ENCODE results near the gene ZBTB8B. TPM values are rescaled to one million over a fixed set of nuclear protein-coding genes. Genes with fewer than 3 reads are reported as not detected.

ZBTB8B gene
- total RNA-seq, 1 experiment from 2014 or later = 0.08 TPM

GRCh38 chr1:32507021-32507420, 42.1 kb downstream of the ZBTB8B start:
- Histone ChIP-seq H3K4me1 (ENCODE audit: control insufficient read depth, insufficient read depth, low read length) (no peaks in the 10 kb centered on the region), H3K36me3 (ENCODE audit: control insufficient read depth, insufficient read depth, low read length) (no peaks in the 10 kb centered on the region), H3K27ac (ENCODE audit: low read length) (no peak overlapping the region), H3K27me3 (ENCODE audit: control insufficient read depth, insufficient read depth, low read length) (no peaks in the 10 kb centered on the region), H3K9me3 (ENCODE audit: control insufficient read depth, insufficient read depth, low read depth, low read length) (no peaks in the 10 kb centered on the region), H3K4me3 (ENCODE audit: low read depth in 2 of 2, low read length in 2 of 2) (no peak overlapping the region)
- intact Hi-C loops (cut with micrococcal nuclease; ENCODE audit: unreplicated experiment) = no loop called here
- in situ Hi-C loops (cut with HindIII; ENCODE audit: low pct_unique_long_range_greater_than_20kb, low sequenced_read_pairs) = no loop called here
- no TSS peak for BruUV-seq (replicated peaks)
- CTCF ChIA-PET = interaction anchor here (0.6 kb wide), 1 partner anchor 148 kb away, joined by 4 read pairs; no protein-coding TSS in a partner anchor
- ATAC-seq (no peak), DNase-seq (ENCODE audit: low read depth, low spot score) (no peak)
- POLR2A ChIA-PET = interaction anchor here (0.7 to 1.2 kb wide), 3 partner anchors 10 to 191 kb away, joined by 3 to 5 read pairs (median 4); no protein-coding TSS in a partner anchor
- no peak for TF ChIP-seq REST (IDR thresholded peaks at IDR 0.05; ENCODE audit: insufficient read depth in 1 of 2, low read depth in 2 of 2, low read length in 1 of 2)
- TF ChIP-seq TCF7L2 (IDR thresholded peaks at IDR 0.05; ENCODE audit: low read depth, low read length) = no peak
- TF ChIP-seq SIN3A (IDR thresholded peaks at IDR 0.05; ENCODE audit: borderline replicate concordance, insufficient read depth, low read depth, low read length) = no peak
- no peak for TF ChIP-seq POLR2AphosphoS5 (IDR thresholded peaks at IDR 0.05; ENCODE audit: low read depth, low read length)
- TF ChIP-seq CTCF (IDR thresholded peaks at IDR 0.05) = no peak

- Histone ChIP-seq H3K9me3 (ENCODE audit: control insufficient read depth, insufficient read depth, low read depth, low read length) (no peaks in the 10 kb centered on the region), H3K36me3 (ENCODE audit: control insufficient read depth, insufficient read depth, low read length) (no peaks in the 10 kb centered on the region), H3K4me3 (ENCODE audit: low read depth in 2 of 2, low read length in 2 of 2) (no peak overlapping the region), H3K27me3 (ENCODE audit: control insufficient read depth, insufficient read depth, low read length) (no peaks in the 10 kb centered on the region), H3K27ac (ENCODE audit: low read length) (no peak overlapping the region), H3K4me1 (ENCODE audit: control insufficient read depth, insufficient read depth, low read length) (no peaks in the 10 kb centered on the region)
- intact Hi-C loops (cut with micrococcal nuclease; ENCODE audit: unreplicated experiment) = no loop called here
- TF ChIP-seq CTCF (IDR thresholded peaks at IDR 0.05) = no peak
- TF ChIP-seq REST (IDR thresholded peaks at IDR 0.05; ENCODE audit: insufficient read depth in 1 of 2, low read depth in 2 of 2, low read length in 1 of 2) = no peak
- no peak for TF ChIP-seq TCF7L2 (IDR thresholded peaks at IDR 0.05; ENCODE audit: low read depth, low read length)
- TF ChIP-seq POLR2AphosphoS5 (IDR thresholded peaks at IDR 0.05; ENCODE audit: low read depth, low read length) = no peak
- TF ChIP-seq SIN3A (IDR thresholded peaks at IDR 0.05; ENCODE audit: borderline replicate concordance, insufficient read depth, low read depth, low read length) = no peak
- ChIA-PET CTCF (no interaction called here), POLR2A (no interaction called here)
- BruUV-seq (replicated peaks) = no TSS peak
- ATAC-seq = no peak
- in situ Hi-C loops (cut with HindIII; ENCODE audit: low pct_unique_long_range_greater_than_20kb, low sequenced_read_pairs) = no loop called here
- no peak for DNase-seq (ENCODE audit: low read depth, low spot score)
Measured at GRCh38 chr1:32508761-32509160, 43.9 kb downstream of the ZBTB8B start.

Data from Panc1 (cell line).